ENCODE results near the gene CTRB1.

- TF ChIP-seq CTCF (conservative IDR thresholded peaks at IDR 0.05; ENCODE audit: low read depth, low read length): no peak
- TF ChIP-seq EZH2 (IDR thresholded peaks at IDR 0.05; ENCODE audit: borderline replicate concordance, low read depth, low read length, poor library complexity, severe bottlenecking): no peak
Observed at GRCh38 chr16:75222271-75222783, 3.5 kb downstream of the CTRB1 start.
